ENCODE results near the gene ZDHHC14. TPM values are rescaled to one million over a fixed set of nuclear protein-coding genes. Genes with fewer than 3 reads are reported as not detected.

The ZDHHC14 gene
- total RNA-seq, 1 experiment from 2014 or later, result 17.3 TPM

DNA sequence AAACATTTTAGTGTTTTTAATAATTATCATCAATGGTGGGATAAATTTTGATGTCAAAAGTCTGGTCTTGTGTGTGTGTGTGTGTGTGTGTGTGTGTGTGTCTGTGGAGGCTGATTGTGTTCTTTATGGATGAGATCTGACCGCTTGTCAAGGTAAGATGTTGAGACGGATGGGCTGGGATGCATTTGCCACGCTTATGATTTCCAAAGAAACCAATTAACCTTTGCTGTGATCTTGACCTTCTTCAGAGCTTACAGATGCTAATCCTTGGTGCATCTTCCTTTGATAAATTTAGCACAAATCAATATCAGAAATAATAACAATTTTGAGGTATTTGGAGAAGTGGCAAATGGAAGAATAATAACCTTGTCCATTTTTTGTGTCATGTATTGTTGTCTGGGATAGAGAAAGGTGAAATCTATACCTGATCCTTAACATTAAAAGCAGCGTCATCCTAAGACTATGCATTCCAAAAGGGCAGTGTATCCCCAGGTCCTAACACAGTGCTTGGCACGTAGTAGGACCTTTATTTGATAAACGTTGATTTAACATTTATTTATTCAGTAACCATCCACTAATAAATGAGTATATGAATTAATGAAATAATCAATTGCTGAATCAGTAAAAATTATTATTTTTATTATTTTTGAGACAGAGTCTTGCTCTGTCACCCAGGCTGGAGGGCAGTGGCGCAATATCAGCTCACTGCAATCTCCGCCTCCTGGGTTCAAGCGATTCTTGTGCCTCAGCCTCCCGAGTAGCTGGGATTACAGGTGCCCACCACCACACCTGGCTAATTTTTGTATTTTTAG lies 70.1 kb downstream of the ZDHHC14 start:
- intact Hi-C loops (cut with micrococcal nuclease; ENCODE audit: unreplicated experiment), result no loop called here
- DNase-seq, result no peak
- H3K4me1 Mint-ChIP-seq (ENCODE audit: low read depth, unreplicated experiment), result no peaks in the 10 kb centered on the region
- H3K4me3 Mint-ChIP-seq (ENCODE audit: low read depth, unreplicated experiment), result no peak overlapping the region
- BruUV-seq (replicated peaks), result no TSS peak
- H3K9me3 Mint-ChIP-seq (ENCODE audit: low read depth, unreplicated experiment), result no peaks in the 10 kb centered on the region
- no peaks in the 10 kb centered on the region for H3K27me3 Mint-ChIP-seq (ENCODE audit: unreplicated experiment)
- CTCF ChIA-PET, result no interaction called here
- H3K27ac Mint-ChIP-seq (ENCODE audit: unreplicated experiment), result no peak overlapping the region
- TF ChIP-seq CTCF (IDR thresholded peaks at IDR 0.05; ENCODE audit: unreplicated experiment), result no peak
- no peaks in the 10 kb centered on the region for H3K36me3 Mint-ChIP-seq (ENCODE audit: insufficient read depth, unreplicated experiment)

- TF ChIP-seq CTCF (IDR thresholded peaks at IDR 0.05; ENCODE audit: unreplicated experiment), result no peak
- Mint-ChIP-seq H3K4me3 (ENCODE audit: low read depth, unreplicated experiment) (no peak overlapping the region), H3K36me3 (ENCODE audit: insufficient read depth, unreplicated experiment) (no peaks in the 10 kb centered on the region), H3K27me3 (ENCODE audit: unreplicated experiment) (no peaks in the 10 kb centered on the region), H3K27ac (ENCODE audit: unreplicated experiment) (no peak overlapping the region), H3K4me1 (ENCODE audit: low read depth, unreplicated experiment) (no peaks in the 10 kb centered on the region), H3K9me3 (ENCODE audit: low read depth, unreplicated experiment) (no peaks in the 10 kb centered on the region)
- BruUV-seq (replicated peaks), result no TSS peak
- CTCF ChIA-PET, result interaction anchor here (0.7 kb wide), 1 partner anchor 12 kb away, joined by 5 read pairs; no protein-coding TSS in a partner anchor
- DNase-seq, result no peak
- intact Hi-C loops (cut with micrococcal nuclease; ENCODE audit: unreplicated experiment), result no loop called here
Measured at GRCh38 chr6:157452096-157452495, 71.1 kb downstream of the ZDHHC14 start.

DNA sequence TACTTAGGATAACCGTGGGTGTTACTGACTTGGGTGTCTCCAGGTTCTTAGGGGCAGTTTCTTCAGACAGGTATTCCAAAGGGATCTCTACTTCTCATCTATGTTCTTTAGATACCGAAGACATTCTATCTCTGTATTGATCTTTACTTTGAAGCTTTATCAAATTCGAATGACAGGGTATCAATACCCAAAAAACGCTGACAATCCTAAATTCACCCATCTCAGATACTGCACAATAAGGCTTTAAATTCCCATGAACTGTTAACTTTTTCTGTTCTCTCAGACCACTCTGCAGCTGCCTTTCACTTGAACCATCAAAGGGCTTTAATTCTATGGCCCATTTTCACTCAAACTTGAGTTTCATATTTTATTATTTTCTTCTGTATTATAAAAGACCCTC lies 72.1 kb downstream of the ZDHHC14 start:
- CTCF ChIA-PET, result no interaction called here
- Mint-ChIP-seq H3K27me3 (ENCODE audit: unreplicated experiment) (no peaks in the 10 kb centered on the region), H3K4me3 (ENCODE audit: low read depth, unreplicated experiment) (no peak overlapping the region), H3K4me1 (ENCODE audit: low read depth, unreplicated experiment) (no peaks in the 10 kb centered on the region), H3K27ac (ENCODE audit: unreplicated experiment) (no peak overlapping the region), H3K36me3 (ENCODE audit: insufficient read depth, unreplicated experiment) (no peaks in the 10 kb centered on the region), H3K9me3 (ENCODE audit: low read depth, unreplicated experiment) (no peaks in the 10 kb centered on the region)
- TF ChIP-seq CTCF (IDR thresholded peaks at IDR 0.05; ENCODE audit: unreplicated experiment), result no peak
- intact Hi-C loops (cut with micrococcal nuclease; ENCODE audit: unreplicated experiment), result no loop called here
- BruUV-seq (replicated peaks), result no TSS peak
- DNase-seq, result no peak

GRCh38 chr6:157453978-157454377 lies 73.0 kb downstream of the ZDHHC14 start:
- Mint-ChIP-seq H3K4me1 (ENCODE audit: low read depth, unreplicated experiment) (peaks cover under 1% of the 10 kb centered on the region), H3K4me3 (ENCODE audit: low read depth, unreplicated experiment) (no peak overlapping the region), H3K36me3 (ENCODE audit: insufficient read depth, unreplicated experiment) (no peaks in the 10 kb centered on the region), H3K27me3 (ENCODE audit: unreplicated experiment) (no peaks in the 10 kb centered on the region), H3K9me3 (ENCODE audit: low read depth, unreplicated experiment) (no peaks in the 10 kb centered on the region), H3K27ac (ENCODE audit: unreplicated experiment) (no peak overlapping the region)
- CTCF ChIA-PET, result interaction anchor here (0.7 kb wide), 1 partner anchor 53 kb away, joined by 3 read pairs; no protein-coding TSS in a partner anchor
- no TSS peak for BruUV-seq (replicated peaks)
- intact Hi-C loops (cut with micrococcal nuclease; ENCODE audit: unreplicated experiment), result no loop called here
- no peak for DNase-seq
- TF ChIP-seq CTCF (IDR thresholded peaks at IDR 0.05; ENCODE audit: unreplicated experiment), result no peak

All from Calu3 (cell line).